Neural cell (in vitro differentiated cells): ENCODE measurements around the gene KCNMB4. TPM values are rescaled to one million over a fixed set of nuclear protein-coding genes. Genes with fewer than 3 reads are reported as not detected.

ENCODE experiments used
- H2AFZ ChIP-seq: fragments of 200-600, 300-800 bp; sonication (generic), shearing (Covaris generic); 2 replicates; pipeline ENCODE4 v1.6.0; 2014; ENCODE audit warnings: low read depth, mild to moderate bottlenecking, antibody characterized with exemption, low read length, moderate library complexity
- H3F3A ChIP-seq: fragments of 200-600 bp; shearing (Covaris generic); 2 replicates; pipeline ENCODE4 v1.6.1; 2016; ENCODE audit warnings: mild to moderate bottlenecking, moderate library complexity, mixed read lengths, antibody characterized with exemption, low read length; ENCODE audit not compliant: insufficient read depth, poor library complexity, severe bottlenecking
- H3K27ac ChIP-seq: fragments of 200-600, 300-800 bp; sonication (generic), shearing (Covaris generic); 2 replicates; pipeline ENCODE4 v1.5.1; 2014; ENCODE audit warnings: mild to moderate bottlenecking, low read length, moderate library complexity
- H3K27me3 ChIP-seq: fragments of 300-800, 200-600 bp; sonication (generic), shearing (Covaris generic); 2 replicates; pipeline ENCODE4 v1.6.0; 2014; ENCODE audit warnings: mild to moderate bottlenecking, low read depth, low read length, moderate library complexity; ENCODE audit not compliant: insufficient read depth
- H3K36me3 ChIP-seq: fragments of 300-800, 200-600 bp; sonication (generic), shearing (Covaris generic); 2 replicates; pipeline ENCODE4 v1.5.1; 2014; ENCODE audit warnings: mild to moderate bottlenecking, antibody characterized with exemption, low read length, moderate library complexity; ENCODE audit not compliant: insufficient read depth
- H3K4me2 ChIP-seq: fragments of 300-800, 200-600 bp; sonication (generic), shearing (Covaris generic); 2 replicates; pipeline ENCODE4 v1.6.0; 2014; ENCODE audit warnings: mild to moderate bottlenecking, low read length
- H3K4me3 ChIP-seq: fragments of 300-800, 200-600 bp; sonication (generic), shearing (Covaris generic); 2 replicates; pipeline ENCODE4 v1.5.1; 2014; ENCODE audit warnings: mild to moderate bottlenecking, low read length, moderate library complexity
- H3K79me2 ChIP-seq: fragments of 200-600 bp; shearing (Covaris generic); replicated peaks from 2 replicates; pipeline ENCODE4 v1.6.0; 2014; ENCODE audit warnings: mild to moderate bottlenecking, low read length, moderate library complexity; ENCODE audit not compliant: insufficient read depth
- H3K9ac ChIP-seq: fragments of 300-800, 200-600 bp; sonication (generic), shearing (Covaris generic); 2 replicates; pipeline ENCODE4 v1.6.1; 2016; ENCODE audit warnings: mild to moderate bottlenecking, low read length, mixed read lengths
- H3K9me2 ChIP-seq: fragments of 200-600 bp; shearing (Covaris generic); 2 replicates; pipeline ENCODE4 v1.6.1; 2016; ENCODE audit warnings: mild to moderate bottlenecking, low read length, mixed read lengths; ENCODE audit not compliant: insufficient read depth
- H3K9me3 ChIP-seq: fragments of 200-600, 300-800 bp; sonication (generic), shearing (Covaris generic); 2 replicates; pipeline ENCODE4 v1.6.1; 2016; ENCODE audit warnings: mild to moderate bottlenecking, mixed run types, low read length, moderate library complexity, mixed read lengths
- H4K20me1 ChIP-seq: fragments of 200-600 bp; shearing (Covaris generic); 2 replicates; pipeline ENCODE4 v1.6.1; 2016; ENCODE audit warnings: mild to moderate bottlenecking, mixed run types; ENCODE audit not compliant: insufficient read depth
- EP300 ChIP-seq: fragments of 450-650 bp; conservative IDR thresholded peaks from 2 replicates; pipeline ENCODE4 v1.6.1; 2014; ENCODE audit warnings: antibody characterized with exemption, mild to moderate bottlenecking, moderate library complexity; ENCODE audit not compliant: poor library complexity, severe bottlenecking
- EZH2 ChIP-seq: fragments of 200-600, 300-800 bp; shearing (Covaris generic), sonication (generic); IDR thresholded peaks from 2 replicates; pipeline ENCODE4 v1.6.1; 2014; ENCODE audit warnings: antibody characterized with exemption, low read length, borderline replicate concordance, mild to moderate bottlenecking; ENCODE audit not compliant: insufficient read depth, poor library complexity, severe bottlenecking
- MXI1 ChIP-seq: fragments of 450-650 bp; conservative IDR thresholded peaks from 2 replicates; pipeline ENCODE4 v1.6.1; 2014; ENCODE audit warnings: antibody characterized with exemption, mild to moderate bottlenecking; ENCODE audit not compliant: poor library complexity, severe bottlenecking
- POLR2AphosphoS5 ChIP-seq: IDR thresholded peaks from 2 replicates; pipeline ENCODE4 v1.6.1; 2012
- RAD21 ChIP-seq: fragments of 450-650 bp; conservative IDR thresholded peaks from 2 replicates; pipeline ENCODE4 v1.6.1; 2014; ENCODE audit warnings: antibody characterized with exemption, mild to moderate bottlenecking, moderate library complexity
- SMC3 ChIP-seq: fragments of 450-650 bp; conservative IDR thresholded peaks from 2 replicates; pipeline ENCODE4 v1.6.1; 2014; ENCODE audit warnings: antibody characterized with exemption, mild to moderate bottlenecking, moderate library complexity; ENCODE audit not compliant: poor library complexity
- TAF1 ChIP-seq: IDR thresholded peaks from 2 replicates; pipeline ENCODE4 v1.6.1; 2012; ENCODE audit warnings: low read depth
- polyA plus RNA-seq: library from polyadenylated mRNA; depleted of rRNA; stranded (reverse); fragments of >200 nt; gene quantifications from 2 replicates; pipeline ENCODE4 v1.2.3, GENCODE V29; 2014
- TF ChIP-seq, protein P1 (sequence below): fragments of 450-650 bp; IDR thresholded peaks from 2 replicates; pipeline ENCODE4 v1.5.1; 2014; ENCODE audit warnings: antibody characterized with exemption, mild to moderate bottlenecking, moderate library complexity; ENCODE audit not compliant: poor library complexity, severe bottlenecking
- TF ChIP-seq, protein P2 (sequence below): IDR thresholded peaks from 2 replicates; pipeline ENCODE4 v1.6.1; 2012; ENCODE audit warnings: borderline replicate concordance

Gene KCNMB4
- polyA plus RNA-seq, 1 donor from 2014 or later, result 26.4 TPM

DNA sequence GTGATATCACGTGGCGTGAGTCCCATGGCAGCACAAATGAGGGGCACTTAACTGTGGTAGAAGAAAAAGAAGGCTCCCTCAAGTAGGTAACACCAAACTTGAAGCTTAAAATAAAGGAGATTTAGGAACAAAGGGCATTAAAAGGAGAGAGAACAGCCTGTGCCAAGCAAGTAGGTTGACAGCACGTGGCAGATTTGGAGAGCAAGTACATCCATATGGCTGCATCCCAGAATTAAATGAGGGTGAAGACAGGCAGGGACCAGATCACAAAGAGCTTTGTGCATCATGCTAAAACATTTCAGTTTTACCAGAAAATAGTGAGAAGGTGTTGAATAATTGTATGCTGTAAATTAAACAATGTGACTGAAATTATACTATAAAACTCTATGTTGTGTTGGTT lies 32.8 kb downstream of the KCNMB4 start:
- Histone ChIP-seq H3K79me2 (no peaks in the 10 kb centered on the region), H3K9me2 (no peaks in the 10 kb centered on the region), H3K36me3 (peaks cover 14% of the 10 kb centered on the region), H4K20me1 (no peaks in the 10 kb centered on the region), H3K9me3 (no peaks in the 10 kb centered on the region), H3K4me2 (no peak overlapping the region), H3F3A (no peaks in the 10 kb centered on the region), H3K4me3 (no peak overlapping the region), H3K27ac (no peak overlapping the region), H3K27me3 (no peaks in the 10 kb centered on the region), H3K9ac (no peak overlapping the region), H2AFZ (no peak overlapping the region)
- TF ChIP-seq TAF1, result no peak
- TF ChIP-seq POLR2AphosphoS5, result no peak
- TF ChIP-seq MXI1, result no peak
- TF ChIP-seq EZH2, result no peak
- TF ChIP-seq RAD21, result no peak

DNA sequence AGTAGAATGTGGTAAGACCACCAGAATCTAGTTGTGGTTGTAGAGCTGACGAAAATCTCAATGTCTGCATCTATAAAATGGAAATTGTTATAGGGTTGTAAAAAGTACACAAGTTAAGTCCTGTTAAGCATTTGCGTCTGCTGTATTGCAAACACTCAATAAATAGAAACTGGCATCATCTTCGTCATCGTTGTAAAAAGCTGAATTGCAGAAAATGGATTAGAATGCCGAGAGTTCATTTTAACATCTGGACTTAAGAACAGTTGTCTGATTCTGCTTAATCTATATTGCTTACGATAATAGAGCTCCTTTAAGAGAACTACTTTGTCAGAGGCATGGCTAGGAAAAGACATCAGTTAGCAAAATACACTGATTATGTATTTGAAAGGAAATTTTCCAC lies 33.2 kb downstream of the KCNMB4 start:
- no peaks in the 10 kb centered on the region for H4K20me1 ChIP-seq
- no peaks in the 10 kb centered on the region for H3K9me2 ChIP-seq
- no peaks in the 10 kb centered on the region for H3F3A ChIP-seq
- peaks cover 14% of the 10 kb centered on the region for H3K36me3 ChIP-seq
- no peaks in the 10 kb centered on the region for H3K27me3 ChIP-seq
- no peak overlapping the region for H3K9ac ChIP-seq
- no peak for TF ChIP-seq EP300
- TF ChIP-seq, protein P1, sequence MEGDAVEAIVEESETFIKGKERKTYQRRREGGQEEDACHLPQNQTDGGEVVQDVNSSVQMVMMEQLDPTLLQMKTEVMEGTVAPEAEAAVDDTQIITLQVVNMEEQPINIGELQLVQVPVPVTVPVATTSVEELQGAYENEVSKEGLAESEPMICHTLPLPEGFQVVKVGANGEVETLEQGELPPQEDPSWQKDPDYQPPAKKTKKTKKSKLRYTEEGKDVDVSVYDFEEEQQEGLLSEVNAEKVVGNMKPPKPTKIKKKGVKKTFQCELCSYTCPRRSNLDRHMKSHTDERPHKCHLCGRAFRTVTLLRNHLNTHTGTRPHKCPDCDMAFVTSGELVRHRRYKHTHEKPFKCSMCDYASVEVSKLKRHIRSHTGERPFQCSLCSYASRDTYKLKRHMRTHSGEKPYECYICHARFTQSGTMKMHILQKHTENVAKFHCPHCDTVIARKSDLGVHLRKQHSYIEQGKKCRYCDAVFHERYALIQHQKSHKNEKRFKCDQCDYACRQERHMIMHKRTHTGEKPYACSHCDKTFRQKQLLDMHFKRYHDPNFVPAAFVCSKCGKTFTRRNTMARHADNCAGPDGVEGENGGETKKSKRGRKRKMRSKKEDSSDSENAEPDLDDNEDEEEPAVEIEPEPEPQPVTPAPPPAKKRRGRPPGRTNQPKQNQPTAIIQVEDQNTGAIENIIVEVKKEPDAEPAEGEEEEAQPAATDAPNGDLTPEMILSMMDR, result no peak
- no peak for TF ChIP-seq EZH2
- no peak for TF ChIP-seq RAD21
- TF ChIP-seq, protein P2, sequence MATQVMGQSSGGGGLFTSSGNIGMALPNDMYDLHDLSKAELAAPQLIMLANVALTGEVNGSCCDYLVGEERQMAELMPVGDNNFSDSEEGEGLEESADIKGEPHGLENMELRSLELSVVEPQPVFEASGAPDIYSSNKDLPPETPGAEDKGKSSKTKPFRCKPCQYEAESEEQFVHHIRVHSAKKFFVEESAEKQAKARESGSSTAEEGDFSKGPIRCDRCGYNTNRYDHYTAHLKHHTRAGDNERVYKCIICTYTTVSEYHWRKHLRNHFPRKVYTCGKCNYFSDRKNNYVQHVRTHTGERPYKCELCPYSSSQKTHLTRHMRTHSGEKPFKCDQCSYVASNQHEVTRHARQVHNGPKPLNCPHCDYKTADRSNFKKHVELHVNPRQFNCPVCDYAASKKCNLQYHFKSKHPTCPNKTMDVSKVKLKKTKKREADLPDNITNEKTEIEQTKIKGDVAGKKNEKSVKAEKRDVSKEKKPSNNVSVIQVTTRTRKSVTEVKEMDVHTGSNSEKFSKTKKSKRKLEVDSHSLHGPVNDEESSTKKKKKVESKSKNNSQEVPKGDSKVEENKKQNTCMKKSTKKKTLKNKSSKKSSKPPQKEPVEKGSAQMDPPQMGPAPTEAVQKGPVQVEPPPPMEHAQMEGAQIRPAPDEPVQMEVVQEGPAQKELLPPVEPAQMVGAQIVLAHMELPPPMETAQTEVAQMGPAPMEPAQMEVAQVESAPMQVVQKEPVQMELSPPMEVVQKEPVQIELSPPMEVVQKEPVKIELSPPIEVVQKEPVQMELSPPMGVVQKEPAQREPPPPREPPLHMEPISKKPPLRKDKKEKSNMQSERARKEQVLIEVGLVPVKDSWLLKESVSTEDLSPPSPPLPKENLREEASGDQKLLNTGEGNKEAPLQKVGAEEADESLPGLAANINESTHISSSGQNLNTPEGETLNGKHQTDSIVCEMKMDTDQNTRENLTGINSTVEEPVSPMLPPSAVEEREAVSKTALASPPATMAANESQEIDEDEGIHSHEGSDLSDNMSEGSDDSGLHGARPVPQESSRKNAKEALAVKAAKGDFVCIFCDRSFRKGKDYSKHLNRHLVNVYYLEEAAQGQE, result no peak
- no peak for TF ChIP-seq SMC3
- no peak for TF ChIP-seq TAF1
- no peak for TF ChIP-seq MXI1
- no peak for TF ChIP-seq POLR2AphosphoS5
- H3K4me2 ChIP-seq, result no peak overlapping the region
- no peaks in the 10 kb centered on the region for H3K9me3 ChIP-seq
- no peak overlapping the region for H2AFZ ChIP-seq
- H3K27ac ChIP-seq, result no peak overlapping the region
- no peaks in the 10 kb centered on the region for H3K79me2 ChIP-seq
- no peak overlapping the region for H3K4me3 ChIP-seq

DNA sequence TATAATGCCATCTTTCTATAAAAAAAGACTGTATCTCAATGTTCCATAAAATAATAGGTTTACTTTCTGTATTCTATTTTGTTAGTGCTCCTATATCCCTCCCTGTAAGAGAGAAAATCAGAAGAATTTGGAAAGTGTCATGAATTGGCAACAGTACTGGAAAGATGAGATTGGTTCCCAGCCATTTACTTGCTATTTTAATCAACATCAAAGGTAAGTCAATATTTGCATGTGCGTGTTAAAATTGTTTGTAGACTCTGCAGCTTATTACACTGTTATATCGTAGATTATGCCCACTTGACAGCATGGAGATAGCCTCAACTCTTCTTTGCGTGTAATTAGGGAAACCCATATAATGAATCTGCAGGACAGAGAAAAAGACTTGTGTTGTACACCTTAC lies 34.0 kb downstream of the KCNMB4 start:
- H3K9ac ChIP-seq, result no peak overlapping the region
- no peak overlapping the region for H3K4me3 ChIP-seq
- H3K4me2 ChIP-seq, result no peak overlapping the region
- no peaks in the 10 kb centered on the region for H3K27me3 ChIP-seq
- H3F3A ChIP-seq, result no peaks in the 10 kb centered on the region
- no peaks in the 10 kb centered on the region for H4K20me1 ChIP-seq
- H3K36me3 ChIP-seq, result peaks cover 14% of the 10 kb centered on the region
- TF ChIP-seq, protein P1, result no peak
- TF ChIP-seq RAD21, result no peak
- TF ChIP-seq, protein P2, result no peak
- no peak for TF ChIP-seq EZH2
- TF ChIP-seq EP300, result no peak
- no peak for TF ChIP-seq POLR2AphosphoS5
- no peak for TF ChIP-seq SMC3
- no peak for TF ChIP-seq MXI1
- no peak for TF ChIP-seq TAF1
- no peak overlapping the region for H3K27ac ChIP-seq
- no peaks in the 10 kb centered on the region for H3K9me3 ChIP-seq
- no peaks in the 10 kb centered on the region for H3K9me2 ChIP-seq
- no peaks in the 10 kb centered on the region for H3K79me2 ChIP-seq
- no peak overlapping the region for H2AFZ ChIP-seq
